Dermis blood vessel endothelial cell (primary cell): ENCODE measurements around the gene EPS8L3. TPM values are rescaled to one million over a fixed set of nuclear protein-coding genes. Genes with fewer than 3 reads are reported as not detected.
"Not testable (repeated sequence)": the region's sequence is repeated elsewhere in the genome, so short reads cannot be mapped to it uniquely, and the experiment has no call there.

Experiments
- DNase-seq: peaks from one replicate; pipeline ENCODE4 v3.0.0; 2010
- total RNA-seq: library from RNA; depleted of rRNA; stranded (reverse); fragments of >200 nt; gene quantifications from 2 replicates; pipeline ENCODE4 v1.2.3, GENCODE V29; 2014

Gene EPS8L3
- total RNA-seq = not detected in 2 replicates

- no peak for DNase-seq
Measured at GRCh38 chr1:109763646-109764415, at the start of gene EPS8L3. Gene EPS8L3 (minus strand): TSS chr1:109763923. CDS start chr1:109761749, 2,174 bp downstream.

- no peak for DNase-seq
Measured at GRCh38 chr1:109812691-109813393, 49.1 kb upstream of the EPS8L3 start.

GRCh38 chr1:109808703-109809102 is 45.0 kb upstream of the EPS8L3 start:
- no peak for DNase-seq

GRCh38 chr1:109807822-109808680 is 44.3 kb upstream of the EPS8L3 start:
- DNase-seq = no peak

GRCh38 chr1:109807402-109807801 is 43.7 kb upstream of the EPS8L3 start:
- no peak for DNase-seq

GRCh38 chr1:109806733-109807400 is 43.1 kb upstream of the EPS8L3 start:
- DNase-seq = no peak

- peak; percentile 46 for DNase-seq
Measured at GRCh38 chr1:109805486-109806165, 41.9 kb upstream of the EPS8L3 start.

- DNase-seq = no peak
Measured at GRCh38 chr1:109804660-109805059, 40.9 kb upstream of the EPS8L3 start.

- DNase-seq = peak; percentile 35
Measured at GRCh38 chr1:109803901-109804331, 40.2 kb upstream of the EPS8L3 start.

- peak; percentile 24 for DNase-seq
Measured at GRCh38 chr1:109802901-109803561, 39.3 kb upstream of the EPS8L3 start.

GRCh38 chr1:109802136-109802900 is 38.6 kb upstream of the EPS8L3 start:
- DNase-seq = no peak

- DNase-seq = no peak
Measured at GRCh38 chr1:109801791-109802135, 38.0 kb upstream of the EPS8L3 start.

- no peak for DNase-seq
Measured at GRCh38 chr1:109800291-109800690, 36.6 kb upstream of the EPS8L3 start.

GRCh38 chr1:109799445-109799844 is 35.7 kb upstream of the EPS8L3 start:
- DNase-seq = no peak

GRCh38 chr1:109797303-109797595 is 33.5 kb upstream of the EPS8L3 start:
- not testable (repeated sequence) for DNase-seq

GRCh38 chr1:109796484-109797302 is 33.0 kb upstream of the EPS8L3 start:
- no peak for DNase-seq

GRCh38 chr1:109794319-109795132 is 30.8 kb upstream of the EPS8L3 start:
- DNase-seq = peak; percentile 28

- peak; percentile 97 for DNase-seq
Measured at GRCh38 chr1:109793486-109794318, 30.0 kb upstream of the EPS8L3 start.
